ENCODE measurements around the gene THADA. TPM values are rescaled to one million over a fixed set of nuclear protein-coding genes. Genes with fewer than 3 reads are reported as not detected.
"Not testable (repeated sequence)": the region's sequence is repeated elsewhere in the genome, so short reads cannot be mapped to it uniquely, and the experiment has no call there.

THADA gene
- total RNA-seq, 1 experiment from 2014 or later, result 29.5 TPM

DNA sequence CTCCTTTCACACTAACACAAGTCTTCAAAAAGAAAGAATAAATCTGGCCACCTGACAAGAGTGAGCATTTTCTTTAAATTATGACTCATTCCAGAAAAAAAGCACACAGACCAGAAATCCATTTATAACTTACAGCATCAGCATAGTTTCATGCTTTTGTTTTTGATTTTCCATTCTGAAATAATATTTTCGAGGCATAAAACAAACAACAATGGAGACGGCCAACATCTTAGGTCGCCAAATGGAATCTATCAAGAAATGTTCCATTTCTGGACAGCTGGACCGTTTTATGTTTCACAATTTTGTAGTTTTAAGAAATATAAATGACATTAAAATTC lies 204.0 kb downstream of the THADA start:
- DNase-seq (ENCODE audit: low read depth), result peak; percentile 18

DNA sequence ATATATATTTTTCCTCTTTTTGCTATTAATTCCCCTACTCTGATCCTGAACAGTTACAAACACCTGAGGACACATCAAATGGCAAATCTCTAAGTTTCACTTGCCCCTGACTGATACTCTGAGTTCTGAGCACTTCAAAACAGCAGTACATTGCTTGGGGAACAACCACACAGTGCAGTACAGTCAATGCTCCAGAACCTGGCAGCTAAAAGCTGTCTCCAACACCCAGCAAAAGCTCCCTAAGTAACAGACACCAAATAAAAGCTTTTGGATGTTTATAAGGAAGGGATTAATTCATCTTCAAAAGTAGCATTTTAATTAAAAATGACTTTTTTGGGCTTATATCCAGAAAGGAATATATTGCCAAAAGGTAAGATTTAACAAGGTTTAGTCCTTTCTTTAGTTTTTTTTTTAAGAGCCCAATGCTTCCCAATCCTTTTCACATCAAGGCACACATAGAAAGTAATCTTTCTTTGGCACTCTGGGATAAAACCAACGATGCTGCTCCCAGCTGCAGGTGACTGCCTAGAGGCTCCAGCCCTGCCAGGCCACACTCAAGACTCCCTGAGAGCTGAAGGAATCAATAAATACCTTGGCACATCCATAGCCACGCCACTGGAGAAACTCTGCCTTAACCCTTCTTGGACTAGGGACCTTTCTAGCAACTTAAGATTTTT lies 204.5 kb downstream of the THADA start:
- DNase-seq (ENCODE audit: low read depth), result no peak

DNA sequence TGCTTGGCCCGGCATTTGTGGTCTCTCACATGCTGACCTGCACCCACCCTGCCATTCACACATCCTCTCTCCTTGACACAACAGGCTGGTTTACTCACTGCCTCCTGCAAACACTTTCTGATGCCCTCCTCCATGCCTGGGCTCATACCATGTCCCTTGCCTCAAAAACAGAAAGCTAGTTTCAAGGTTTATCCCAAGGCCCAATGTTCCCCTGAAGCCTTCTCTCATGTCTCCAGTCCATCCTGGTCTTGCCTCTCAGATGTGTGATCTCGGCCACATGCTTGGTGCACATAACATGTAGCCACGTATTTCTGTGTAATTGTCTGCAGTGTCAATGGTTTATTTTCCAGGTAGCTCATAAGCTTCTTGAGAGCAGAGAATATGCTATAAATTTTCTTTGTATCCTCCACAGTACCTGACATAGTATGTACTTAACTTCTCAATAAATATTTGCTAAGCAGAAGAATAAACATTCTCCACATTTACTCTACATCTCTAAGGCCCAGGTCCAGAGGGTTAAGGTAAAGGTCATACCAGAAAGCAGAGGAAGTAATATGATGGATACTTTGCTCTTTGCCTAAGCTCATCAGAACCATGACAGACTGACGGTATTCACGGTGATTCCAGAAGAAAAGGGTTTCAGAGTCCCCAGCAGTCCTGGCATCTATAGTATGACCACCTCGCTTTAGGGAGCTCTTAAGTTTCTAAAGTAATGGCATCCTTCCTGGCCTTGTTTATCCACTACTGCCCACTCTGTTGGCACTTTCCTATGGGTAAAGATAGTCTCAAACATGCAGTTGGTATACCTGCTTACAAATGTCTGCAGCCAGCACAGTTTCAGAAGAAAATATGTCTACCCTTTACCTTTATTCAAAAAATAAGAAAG lies 206.0 kb downstream of the THADA start:
- no peak for DNase-seq (ENCODE audit: low read depth)

DNA sequence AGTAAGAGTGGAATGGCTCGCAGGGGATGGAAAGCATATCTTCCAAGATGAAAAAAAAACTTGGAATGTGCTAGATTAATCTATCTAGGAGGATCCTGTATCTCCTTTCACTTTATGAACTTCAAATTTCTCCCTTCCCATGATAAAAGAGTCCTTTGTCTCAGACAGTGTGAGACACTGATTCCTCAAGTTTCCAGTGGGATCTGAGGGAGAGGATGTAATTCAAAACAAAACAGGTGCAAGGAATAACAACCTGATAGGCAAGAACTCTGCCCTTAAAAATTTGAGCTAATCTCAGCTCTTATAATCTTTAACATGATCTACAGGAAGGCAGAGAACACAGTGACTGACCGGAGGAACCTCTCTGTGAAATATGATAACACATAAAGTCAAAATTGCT lies 207.5 kb downstream of the THADA start:
- no peak for DNase-seq (ENCODE audit: low read depth)

DNA sequence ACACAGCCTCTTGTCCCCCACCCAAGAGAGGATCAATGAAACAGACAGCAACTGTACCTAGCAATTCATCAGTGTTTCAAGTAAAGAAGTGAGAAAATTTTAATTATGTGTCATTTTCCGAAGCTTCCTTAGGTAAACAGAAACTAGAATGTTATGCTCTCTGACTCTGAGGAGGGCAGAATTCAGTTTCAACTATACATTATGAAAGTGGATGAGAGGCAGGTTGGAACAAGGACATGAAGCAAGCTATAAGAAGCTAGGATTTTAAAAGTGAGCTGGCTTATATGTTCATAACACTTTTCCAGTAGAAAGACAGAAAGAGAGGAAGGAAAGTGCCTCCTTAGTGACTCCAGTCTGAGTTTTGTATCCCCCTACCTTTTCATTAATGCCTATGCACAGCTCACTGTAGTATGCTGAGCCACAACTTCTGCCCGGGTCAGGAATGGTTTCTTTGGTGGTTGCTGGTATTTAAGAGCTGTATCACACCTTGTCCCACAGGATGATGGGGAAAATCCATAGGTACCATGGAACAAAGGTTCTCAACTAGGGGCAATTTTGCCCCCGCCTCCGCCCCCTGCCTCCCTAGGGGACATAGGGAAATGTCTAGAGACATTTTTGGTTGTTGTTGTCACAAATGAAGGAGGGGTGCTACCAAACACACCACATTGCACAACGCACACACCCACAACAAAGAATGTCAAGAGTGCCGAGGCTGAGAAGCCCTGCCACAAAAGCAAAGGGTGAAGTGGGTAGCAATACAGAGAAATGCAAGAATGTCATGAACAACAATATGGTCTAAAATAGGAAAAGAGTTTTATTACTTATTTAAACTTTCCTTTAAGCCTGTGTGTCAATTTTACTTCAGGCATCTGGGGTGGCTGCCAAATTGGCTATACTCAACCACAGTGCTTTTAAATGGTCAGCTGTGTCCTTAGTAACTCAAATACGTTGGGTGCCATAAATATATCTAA lies 208.5 kb downstream of the THADA start:
- no peak for DNase-seq (ENCODE audit: low read depth)

DNA sequence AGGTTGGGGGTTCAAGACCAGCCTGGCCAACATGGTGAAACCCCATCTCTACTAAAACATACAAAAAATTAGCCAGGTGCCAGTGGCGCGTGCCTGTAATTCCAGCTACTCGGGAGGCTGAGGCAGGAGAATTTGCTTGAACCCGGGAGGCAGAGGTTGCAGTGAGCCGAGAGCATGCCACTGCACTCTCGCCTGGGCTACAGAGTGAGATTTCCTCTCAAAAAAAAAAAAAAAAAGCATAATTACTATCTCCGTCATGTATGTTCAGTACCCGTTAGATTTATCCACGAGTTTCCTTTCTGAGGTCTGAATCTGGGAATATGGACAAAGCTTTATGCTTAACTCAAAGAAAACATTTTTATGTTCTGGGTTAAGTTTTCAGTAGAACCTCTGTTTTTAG lies 209.2 kb downstream of the THADA start:
- not testable (repeated sequence) for DNase-seq (ENCODE audit: low read depth)

DNA sequence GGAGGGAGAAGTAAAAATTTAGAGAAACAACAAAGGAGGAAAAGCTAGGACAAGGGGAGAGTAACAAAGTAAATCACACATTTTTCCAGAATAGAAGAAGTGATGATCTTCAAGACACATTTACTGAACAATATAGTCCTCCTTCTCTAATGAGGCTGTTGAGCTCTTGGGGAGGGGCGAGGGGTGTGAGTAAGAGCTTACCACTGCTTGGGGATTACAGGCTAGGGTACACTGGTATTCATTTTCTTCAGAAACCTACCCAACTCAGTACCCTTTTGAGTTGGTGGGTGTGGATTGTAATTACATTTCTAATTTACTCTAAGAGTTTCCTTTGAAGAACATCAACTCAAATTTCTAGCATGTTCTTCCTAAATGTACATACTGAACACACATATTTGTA lies 211.7 kb downstream of the THADA start:
- no peak for DNase-seq (ENCODE audit: low read depth)

DNA sequence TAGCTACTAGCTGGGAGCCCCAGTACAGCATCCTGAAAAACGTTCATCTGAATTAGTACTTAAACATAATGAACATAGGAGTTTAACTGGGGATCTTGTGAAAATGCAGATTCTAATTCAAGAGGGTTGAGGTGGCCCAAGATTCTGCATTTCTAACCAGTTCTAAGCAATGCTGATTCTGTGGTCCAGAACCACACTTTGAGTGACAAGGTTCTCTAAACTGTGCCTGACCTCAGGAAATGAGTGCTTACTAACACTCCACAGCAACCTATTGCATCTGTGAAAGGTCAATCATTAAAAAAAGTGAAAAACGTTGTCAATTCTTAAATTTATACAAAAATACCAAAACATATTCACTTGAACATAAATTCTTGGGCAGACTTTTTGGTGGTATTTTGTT lies 212.3 kb downstream of the THADA start:
- no peak for DNase-seq (ENCODE audit: low read depth)

DNA sequence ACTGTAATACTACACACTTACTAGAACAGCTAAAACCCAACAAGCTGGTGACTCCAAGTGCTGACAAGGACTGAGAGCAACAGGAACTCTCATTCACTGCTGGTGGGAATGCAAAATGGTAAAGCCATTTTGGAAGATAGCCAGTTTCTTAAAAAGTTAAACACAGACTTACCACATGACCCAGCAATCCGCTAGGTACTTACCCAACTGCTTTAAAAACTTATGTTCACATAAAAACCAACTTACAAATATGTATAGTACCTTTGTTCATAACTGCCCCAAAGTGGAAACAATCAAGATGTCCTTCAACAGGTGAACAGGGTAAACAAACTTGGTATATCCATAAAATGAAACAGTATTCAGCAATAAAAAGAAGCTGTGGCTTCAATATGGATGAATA lies 216.3 kb downstream of the THADA start:
- DNase-seq (ENCODE audit: low read depth), result no peak

DNA sequence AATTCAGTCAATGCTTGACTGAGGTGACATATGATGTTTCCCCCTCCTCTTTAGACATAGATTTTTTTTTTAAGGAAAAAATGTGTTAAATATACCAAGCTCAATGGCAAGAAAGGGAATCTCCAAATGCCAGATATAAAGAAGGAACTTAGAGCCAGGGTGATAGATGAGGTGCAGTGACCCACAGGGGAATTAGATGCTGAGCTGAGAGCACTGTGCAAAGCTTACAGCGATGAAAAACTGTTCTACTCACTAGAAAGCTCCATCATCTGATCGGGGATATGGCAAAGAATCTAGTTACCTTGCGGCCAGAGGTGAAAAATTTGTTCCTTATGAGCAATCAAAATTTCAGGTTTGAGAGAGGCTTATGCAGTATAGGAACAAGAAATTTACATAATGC lies 218.5 kb downstream of the THADA start:
- no peak for DNase-seq (ENCODE audit: low read depth)

DNA sequence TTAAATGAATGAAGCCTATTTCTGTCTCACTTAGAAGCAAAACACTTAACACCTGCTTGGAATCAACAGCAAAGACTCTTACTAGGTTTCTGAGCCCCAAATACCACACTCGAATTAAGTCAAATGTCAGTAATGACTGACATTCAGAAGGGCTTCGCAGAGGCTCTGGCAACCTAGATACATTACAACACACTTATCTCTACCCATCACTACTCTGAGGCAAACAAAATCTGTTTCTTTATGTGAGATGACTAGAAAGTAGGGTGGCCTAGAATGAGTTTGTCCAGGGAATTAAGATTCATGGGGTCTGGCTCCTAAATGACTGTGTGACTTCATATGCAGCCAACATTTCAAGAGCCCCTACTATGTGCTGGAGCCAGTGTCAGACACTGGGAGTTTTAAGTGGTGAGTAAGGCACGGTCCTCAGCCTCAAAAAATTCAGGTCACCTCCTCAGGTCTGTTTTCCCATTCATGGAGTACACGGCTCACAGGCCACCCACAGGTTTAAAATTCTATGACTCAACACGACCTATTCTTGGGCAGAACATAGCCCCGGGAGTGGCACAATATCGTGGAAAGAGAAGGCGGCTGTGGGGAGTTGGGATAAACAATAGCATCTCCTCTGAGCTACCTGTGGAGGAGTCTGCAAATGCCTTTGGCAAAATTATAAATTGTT lies 219.2 kb downstream of the THADA start:
- peak; percentile 29 for DNase-seq (ENCODE audit: low read depth)

DNA sequence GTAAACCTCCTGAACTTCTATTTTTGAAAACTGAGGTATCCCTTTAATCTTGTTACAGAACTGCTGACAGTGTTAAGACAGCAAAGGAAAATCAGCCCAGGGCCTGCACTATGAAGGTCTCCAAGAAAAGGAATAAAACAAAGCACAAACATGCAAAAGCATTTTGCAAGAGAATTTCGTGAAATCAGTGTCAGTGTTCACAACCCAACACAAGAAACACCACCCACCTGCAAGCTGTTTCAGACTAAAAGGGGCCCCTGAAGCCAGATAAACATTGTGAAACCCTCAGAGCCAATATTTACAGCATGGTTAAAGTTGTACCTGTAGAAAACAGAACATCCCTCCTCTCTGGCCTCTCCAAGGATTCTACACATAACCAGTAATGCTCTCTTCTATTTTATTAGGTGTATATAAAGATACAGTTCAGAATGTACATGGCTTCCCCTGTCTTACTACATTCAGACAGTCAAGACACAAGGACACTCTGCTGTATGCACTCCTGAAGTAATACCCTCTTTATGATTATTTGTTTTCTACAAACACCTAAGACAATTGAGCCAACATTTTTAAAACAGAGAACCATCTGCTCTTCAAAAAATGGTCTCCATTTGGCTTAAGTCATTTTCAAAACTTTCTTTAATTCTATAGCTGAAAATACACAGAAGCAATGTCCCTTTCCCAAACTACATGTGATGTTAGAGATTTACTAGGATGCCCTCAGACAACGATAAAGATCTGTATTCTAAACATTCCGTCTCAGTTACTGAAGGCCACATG lies 219.9 kb downstream of the THADA start:
- no peak for DNase-seq (ENCODE audit: low read depth)

DNA sequence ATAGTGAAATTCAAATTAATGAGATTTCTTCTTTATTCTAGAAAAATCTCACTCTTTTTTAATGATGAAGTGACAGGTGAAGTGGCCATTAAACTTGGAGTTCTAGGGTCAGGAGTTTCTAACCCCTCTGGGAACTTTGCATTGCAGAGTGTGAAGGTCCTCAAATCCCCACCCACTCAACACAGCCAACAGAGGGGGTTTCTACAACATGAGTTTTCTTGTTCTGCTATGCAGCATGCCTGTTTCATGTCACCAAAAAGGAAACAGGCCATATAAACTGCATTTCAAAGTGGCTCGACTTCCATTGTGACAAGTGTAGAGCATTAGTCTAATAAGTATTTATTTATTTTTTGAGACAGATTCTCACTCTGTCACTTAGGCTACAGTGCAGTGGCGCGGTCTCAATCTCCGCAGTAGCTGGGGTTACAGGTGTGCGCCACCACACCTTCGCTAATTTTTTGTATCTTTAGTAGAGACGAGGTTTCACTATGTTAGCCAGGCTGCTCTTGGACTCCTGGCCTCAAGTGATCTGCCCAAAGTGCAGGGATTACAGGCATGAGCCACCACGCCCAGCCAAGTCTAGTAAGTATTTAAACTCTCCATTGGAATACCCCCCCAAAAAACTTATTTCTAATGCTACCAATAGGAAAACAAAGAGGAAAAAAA lies 223.3 kb downstream of the THADA start:
- no peak for DNase-seq (ENCODE audit: low read depth)

DNA sequence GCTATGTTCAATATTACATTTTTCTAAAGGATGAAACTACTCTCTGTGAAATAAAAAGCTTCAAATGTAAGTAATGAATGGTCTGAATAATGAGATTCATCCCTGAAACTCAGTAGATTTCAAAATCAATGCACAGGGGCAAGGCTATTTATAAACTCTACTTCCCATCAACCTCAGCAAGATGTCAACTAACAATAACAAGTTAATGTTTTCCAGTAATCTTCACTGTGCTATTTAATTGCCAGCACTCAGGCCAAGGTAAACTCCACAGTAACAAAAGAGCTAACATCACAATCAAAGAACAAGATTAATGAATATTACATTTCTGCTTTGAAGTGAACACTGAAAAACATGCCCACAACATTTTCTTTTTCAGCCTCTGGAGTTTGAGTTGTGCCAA lies 225.1 kb downstream of the THADA start:
- DNase-seq (ENCODE audit: low read depth), result no peak

DNA sequence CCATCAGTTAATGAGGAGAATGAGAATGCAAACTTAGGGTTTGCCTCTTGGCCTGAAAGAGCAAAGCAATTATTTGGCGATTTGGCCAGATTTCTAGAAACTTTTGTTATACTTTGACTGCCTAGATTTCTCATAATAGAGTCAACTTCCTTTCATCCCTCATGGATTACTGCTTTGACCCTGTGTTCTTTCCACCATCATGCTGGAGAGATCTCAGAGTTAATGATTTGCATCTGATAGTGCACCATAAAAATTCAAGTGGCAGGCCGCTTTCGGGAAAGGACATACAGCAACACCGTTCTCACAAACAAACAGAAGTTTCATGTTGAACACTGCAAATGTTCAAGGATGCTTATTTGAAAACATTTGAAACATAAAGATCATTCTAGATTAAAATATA lies 225.7 kb downstream of the THADA start:
- no peak for DNase-seq (ENCODE audit: low read depth)

DNA sequence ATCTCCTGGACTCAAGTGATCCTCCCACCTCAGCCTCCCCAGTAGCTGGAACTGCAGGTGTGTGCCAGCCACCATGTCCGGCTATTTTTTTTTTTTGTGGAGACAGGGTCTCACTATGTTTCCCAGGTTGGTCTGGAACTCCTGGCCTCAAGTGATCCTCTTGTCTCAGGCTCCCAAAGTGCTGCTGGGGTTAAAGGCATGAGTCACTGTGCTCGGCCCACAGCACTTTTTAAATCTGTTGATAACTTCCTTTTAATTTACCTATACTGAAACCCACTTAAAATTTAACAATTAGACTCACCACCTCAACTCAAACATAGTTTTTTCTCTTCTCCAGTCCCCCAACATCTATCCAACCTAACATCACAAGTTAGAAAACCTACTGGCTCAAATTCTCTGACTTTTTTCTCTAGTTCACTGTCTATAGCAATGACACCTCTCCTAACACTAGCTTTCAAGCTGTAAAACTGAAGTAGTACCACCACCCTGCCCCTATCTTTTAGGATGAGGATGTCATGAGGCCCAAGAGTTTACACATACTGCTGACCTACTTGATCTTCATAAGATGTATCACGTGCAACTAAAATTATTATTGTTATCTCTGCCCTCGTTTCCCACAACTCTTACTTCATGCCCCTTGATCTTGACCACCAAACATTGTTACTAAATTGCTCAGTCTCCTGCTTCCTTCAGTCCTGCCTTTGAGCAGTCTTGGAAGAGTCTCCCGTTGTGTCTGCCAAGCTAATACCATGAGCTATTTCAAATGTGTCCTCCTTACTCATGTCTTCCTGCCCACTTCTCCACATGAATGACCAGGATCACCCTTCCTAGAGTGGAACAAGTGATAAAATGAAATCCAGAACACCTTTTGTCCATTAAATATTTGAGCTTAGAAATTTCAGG lies 227.1 kb downstream of the THADA start:
- DNase-seq (ENCODE audit: low read depth), result no peak

DNA sequence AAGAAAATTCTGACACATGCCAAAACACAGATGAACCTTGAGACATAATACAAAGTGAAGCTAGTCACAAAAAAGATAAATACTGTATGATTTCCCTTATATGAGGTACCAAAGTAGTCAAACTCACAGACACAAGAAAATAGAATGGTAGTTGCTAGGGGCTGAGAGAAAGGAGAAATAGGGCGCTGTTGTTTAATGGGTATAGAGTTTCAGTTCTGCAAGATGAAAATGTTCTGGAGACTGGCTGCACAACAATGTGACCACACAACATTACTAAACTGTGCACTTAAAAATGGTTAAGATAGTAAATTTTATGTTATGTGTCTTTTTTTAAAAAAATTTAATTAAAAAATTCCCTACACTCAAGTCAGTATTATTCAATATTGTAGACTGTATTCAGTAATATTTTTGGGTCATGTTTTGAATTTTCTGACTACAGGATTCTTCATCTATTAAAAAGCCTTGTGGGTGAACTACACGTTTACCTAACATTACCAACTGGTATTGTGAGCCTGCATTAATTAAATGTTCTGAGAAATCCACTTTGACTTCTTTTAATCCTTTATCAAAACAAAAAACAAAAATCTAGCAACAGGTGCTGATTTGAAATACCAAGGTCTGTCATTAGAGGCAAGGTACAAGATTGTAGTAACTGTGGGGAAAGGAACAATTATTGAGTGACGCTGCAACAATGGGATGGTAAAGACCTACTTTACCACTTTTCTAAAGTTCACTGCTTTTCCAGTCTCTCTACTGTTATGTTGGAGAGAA lies 228.6 kb downstream of the THADA start:
- no peak for DNase-seq (ENCODE audit: low read depth)

DNA sequence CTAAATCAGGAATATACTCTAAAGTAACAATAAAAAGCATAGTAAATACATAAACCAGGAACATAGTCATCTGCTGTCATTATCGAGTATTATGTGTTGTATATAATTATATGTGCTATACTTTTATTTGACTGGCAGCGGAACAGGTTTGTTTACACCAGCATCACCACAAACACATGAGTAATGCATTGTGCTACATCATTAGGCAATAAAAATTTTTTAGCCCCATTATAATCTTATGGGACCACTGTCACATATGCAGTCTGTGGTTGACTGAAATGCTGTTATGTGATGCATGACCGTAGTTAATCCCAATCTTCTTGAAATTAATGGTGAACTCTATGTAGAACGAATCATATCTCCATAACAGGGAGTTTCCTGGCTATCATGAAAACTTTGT lies 232.7 kb downstream of the THADA start:
- DNase-seq (ENCODE audit: low read depth), result no peak
